Suprapubic skin (tissue), 4 donors: Measurements from ENCODE around the gene RNASET2. TPM values are rescaled to one million over a fixed set of nuclear protein-coding genes. Genes with fewer than 3 reads are reported as not detected.

Experiments used
- DNase-seq, 2 donors: peaks; one replicate each; pipeline ENCODE4 v3.0.0-alpha.2; 2019; ENCODE audit warnings: low spot score in 2 of 2
- H3K27ac ChIP-seq: fragments of 200-600 bp; sonication (generic); one replicate; pipeline ENCODE4 v1.5.1; 2019
- H3K27me3 ChIP-seq: fragments of 200-600 bp; sonication (generic); one replicate; pipeline ENCODE4 v1.5.1; 2019
- H3K36me3 ChIP-seq: fragments of 200-600 bp; sonication (generic); one replicate; pipeline ENCODE4 v1.5.1; 2019
- H3K4me1 ChIP-seq: fragments of 200-600 bp; sonication (generic); one replicate; pipeline ENCODE4 v1.5.1; 2019
- H3K4me3 ChIP-seq: fragments of 200-600 bp; sonication (generic); one replicate; pipeline ENCODE4 v1.5.1; 2019; ENCODE audit warnings: mild to moderate bottlenecking
- H3K9me3 ChIP-seq: fragments of 200-600 bp; sonication (generic); one replicate; pipeline ENCODE4 v1.5.1; 2019
- CTCF ChIP-seq, 2 donors: fragments of 200-600 bp in 1 of 2; fragments of 450-650 bp in 1 of 2; sonication (generic) in 1 of 2; IDR thresholded peaks; one replicate each; pipeline ENCODE4 v1.5.1; 2016 to 2019; ENCODE audit warnings: antibody characterized with exemption in 2 of 2, mild to moderate bottlenecking in 1 of 2, moderate library complexity in 1 of 2
- EP300 ChIP-seq: sonication (generic); formaldehyde crosslinking; IDR thresholded peaks from one replicate; pipeline ENCODE4 v1.6.1; 2017; ENCODE audit warnings: antibody characterized with exemption
- POLR2A ChIP-seq, 2 donors: fragments of 450-650 bp; IDR thresholded peaks; one replicate each; pipeline ENCODE4 v1.6.1; 2017; ENCODE audit warnings: antibody characterized with exemption in 2 of 2, mild to moderate bottlenecking in 2 of 2, moderate library complexity in 2 of 2
- POLR2AphosphoS5 ChIP-seq, 3 donors: sonication (generic); formaldehyde crosslinking; IDR thresholded peaks; one replicate each; pipeline ENCODE4 v1.6.1; 2017; ENCODE audit warnings: antibody characterized with exemption in 3 of 3
- WGBS: methylation state at CpG from one replicate; pipeline ENCODE4 v1.1.5; 2018; 5-methylcytosine and 5-hydroxymethylcytosine counted together
- total RNA-seq, 4 donors: library from RNA; depleted of rRNA; stranded (reverse); fragments of >200 nt; gene quantifications; one replicate each; pipeline ENCODE4 v1.1.0, GENCODE V29; 2016

RNASET2 gene
- total RNA-seq, 4 donors from 2014 or later = 36.3 to 62.5 (median 53.9) TPM

- TF ChIP-seq EP300 (no peak), CTCF (IDR thresholded peaks at IDR 0.05) (no peak), POLR2AphosphoS5 (IDR thresholded peaks at IDR 0.05) (no peak), POLR2A (IDR thresholded peaks at IDR 0.05) (no peak)
- DNase-seq = no peak
- Histone ChIP-seq H3K9me3 (no peaks in the 10 kb centered on the region), H3K4me3 (no peak overlapping the region), H3K4me1 (no peaks in the 10 kb centered on the region), H3K27me3 (no peaks in the 10 kb centered on the region), H3K36me3 (no peaks in the 10 kb centered on the region), H3K27ac (no peak overlapping the region)
- whole genome bisulfite sequencing = 85% methylated on average over 9 of the region's 9 CpGs
Observed at GRCh38 chr6:166977621-166978525, 21.5 kb upstream of the RNASET2 start.

- Histone ChIP-seq H3K27me3 (no peaks in the 10 kb centered on the region), H3K4me3 (no peak overlapping the region), H3K27ac (no peak overlapping the region), H3K36me3 (no peaks in the 10 kb centered on the region), H3K4me1 (no peaks in the 10 kb centered on the region), H3K9me3 (no peaks in the 10 kb centered on the region)
- no peak for TF ChIP-seq CTCF (IDR thresholded peaks at IDR 0.05)
- no peak for TF ChIP-seq EP300
- no peak for TF ChIP-seq POLR2AphosphoS5 (IDR thresholded peaks at IDR 0.05)
- TF ChIP-seq POLR2A (IDR thresholded peaks at IDR 0.05) = no peak
- DNase-seq = no peak
- WGBS = 81% methylated on average over 2 of the region's 2 CpGs
Observed at GRCh38 chr6:166976636-166977035, 20.3 kb upstream of the RNASET2 start.

GRCh38 chr6:166972101-166972500 is 15.8 kb upstream of the RNASET2 start:
- no peaks in the 10 kb centered on the region for H3K27me3 ChIP-seq
- H3K36me3 ChIP-seq = no peaks in the 10 kb centered on the region
- H3K4me3 ChIP-seq = no peak overlapping the region
- WGBS = 94% methylated on average over 2 of the region's 2 CpGs
- H3K9me3 ChIP-seq = no peaks in the 10 kb centered on the region
- H3K4me1 ChIP-seq = peaks cover 4% of the 10 kb centered on the region
- no peak overlapping the region for H3K27ac ChIP-seq
- DNase-seq = no peak
- no peak for TF ChIP-seq CTCF (IDR thresholded peaks at IDR 0.05)
- no peak for TF ChIP-seq POLR2AphosphoS5 (IDR thresholded peaks at IDR 0.05)
- TF ChIP-seq POLR2A (IDR thresholded peaks at IDR 0.05) = no peak
- no peak for TF ChIP-seq EP300

GRCh38 chr6:166971271-166971670 is 14.9 kb upstream of the RNASET2 start:
- 89% methylated on average over 7 of the region's 8 CpGs for WGBS
- H3K4me1 ChIP-seq = peaks cover 4% of the 10 kb centered on the region
- H3K36me3 ChIP-seq = no peaks in the 10 kb centered on the region
- no peaks in the 10 kb centered on the region for H3K27me3 ChIP-seq
- H3K4me3 ChIP-seq = no peak overlapping the region
- no peak overlapping the region for H3K27ac ChIP-seq
- no peaks in the 10 kb centered on the region for H3K9me3 ChIP-seq
- TF ChIP-seq POLR2A (IDR thresholded peaks at IDR 0.05) (no peak), POLR2AphosphoS5 (IDR thresholded peaks at IDR 0.05) (no peak)
- DNase-seq = no peak

- H3K27me3 ChIP-seq = no peaks in the 10 kb centered on the region
- WGBS = 84% methylated on average over 9 of the region's 17 CpGs
- no peaks in the 10 kb centered on the region for H3K36me3 ChIP-seq
- H3K4me1 ChIP-seq = peaks cover 4% of the 10 kb centered on the region
- no peak overlapping the region for H3K4me3 ChIP-seq
- TF ChIP-seq EP300 = no peak
- TF ChIP-seq POLR2A (IDR thresholded peaks at IDR 0.05) = no peak
- TF ChIP-seq POLR2AphosphoS5 (IDR thresholded peaks at IDR 0.05) = no peak
- TF ChIP-seq CTCF (IDR thresholded peaks at IDR 0.05) = no peak
- no peaks in the 10 kb centered on the region for H3K9me3 ChIP-seq
- H3K27ac ChIP-seq = no peak overlapping the region
- DNase-seq = no peak
Observed at GRCh38 chr6:166970776-166971175, 14.4 kb upstream of the RNASET2 start.
